Liver (tissue), 3 donors: Measurements from ENCODE around the gene METTL13.

ENCODE experiments used
- EGR1 ChIP-seq, 2 donors: IDR thresholded peaks; 2 replicates each; pipeline ENCODE4 v1.6.1; 2016 to 2018; ENCODE audit warnings: antibody characterized with exemption in 2 of 2, low read depth in 2 of 2
- SP1 ChIP-seq: IDR thresholded peaks from 2 replicates; pipeline ENCODE4 v1.6.1; 2018; ENCODE audit warnings: antibody characterized with exemption, mild to moderate bottlenecking
- TAF1 ChIP-seq: conservative IDR thresholded peaks from 2 replicates; pipeline ENCODE4 v1.6.1; 2016; ENCODE audit warnings: antibody characterized with exemption, mild to moderate bottlenecking
- TF ChIP-seq, protein P1 (sequence below): IDR thresholded peaks from 2 replicates; pipeline ENCODE4 v1.6.1; 2016; ENCODE audit warnings: antibody characterized with exemption
- TF ChIP-seq, protein P2 (sequence below): IDR thresholded peaks from 2 replicates; pipeline ENCODE4 v1.6.1; 2016; ENCODE audit warnings: antibody characterized with exemption, mild to moderate bottlenecking
- TF ChIP-seq, protein P3 (sequence below): fragments of 150-350 bp; IDR thresholded peaks from 2 replicates; pipeline ENCODE4 v1.5.1; 2017; ENCODE audit warnings: improper control_type of control experiment, low read depth, low read length; ENCODE audit not compliant: missing input control
- TF ChIP-seq, protein P4 (sequence below): IDR thresholded peaks from 2 replicates; pipeline ENCODE4 v1.6.1; 2016; ENCODE audit warnings: antibody characterized with exemption
- donor health status: healthy.
- donor health status: healthy.

DNA sequence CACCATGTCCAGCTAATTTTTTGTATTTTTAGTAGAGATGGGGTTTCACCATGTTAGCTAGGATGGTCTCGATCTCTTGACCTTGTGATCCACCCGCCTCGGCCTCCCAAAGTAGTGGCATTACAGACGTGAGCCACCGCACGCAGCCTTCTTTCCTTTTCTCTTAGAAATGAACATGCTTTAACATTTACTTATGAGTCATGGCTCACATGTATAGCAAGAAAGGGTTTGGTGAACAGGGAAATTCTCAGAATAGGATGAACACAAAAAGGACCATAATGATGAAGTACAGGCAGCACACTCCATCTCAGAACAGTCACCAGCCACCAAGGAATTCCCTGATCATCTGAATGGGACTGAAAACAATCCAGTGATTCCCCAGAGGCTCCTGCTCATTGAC, 30.2 kb upstream of the METTL13 start:
- TF ChIP-seq, protein P1, sequence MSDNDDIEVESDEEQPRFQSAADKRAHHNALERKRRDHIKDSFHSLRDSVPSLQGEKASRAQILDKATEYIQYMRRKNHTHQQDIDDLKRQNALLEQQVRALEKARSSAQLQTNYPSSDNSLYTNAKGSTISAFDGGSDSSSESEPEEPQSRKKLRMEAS, result no peak
- TF ChIP-seq, protein P2, sequence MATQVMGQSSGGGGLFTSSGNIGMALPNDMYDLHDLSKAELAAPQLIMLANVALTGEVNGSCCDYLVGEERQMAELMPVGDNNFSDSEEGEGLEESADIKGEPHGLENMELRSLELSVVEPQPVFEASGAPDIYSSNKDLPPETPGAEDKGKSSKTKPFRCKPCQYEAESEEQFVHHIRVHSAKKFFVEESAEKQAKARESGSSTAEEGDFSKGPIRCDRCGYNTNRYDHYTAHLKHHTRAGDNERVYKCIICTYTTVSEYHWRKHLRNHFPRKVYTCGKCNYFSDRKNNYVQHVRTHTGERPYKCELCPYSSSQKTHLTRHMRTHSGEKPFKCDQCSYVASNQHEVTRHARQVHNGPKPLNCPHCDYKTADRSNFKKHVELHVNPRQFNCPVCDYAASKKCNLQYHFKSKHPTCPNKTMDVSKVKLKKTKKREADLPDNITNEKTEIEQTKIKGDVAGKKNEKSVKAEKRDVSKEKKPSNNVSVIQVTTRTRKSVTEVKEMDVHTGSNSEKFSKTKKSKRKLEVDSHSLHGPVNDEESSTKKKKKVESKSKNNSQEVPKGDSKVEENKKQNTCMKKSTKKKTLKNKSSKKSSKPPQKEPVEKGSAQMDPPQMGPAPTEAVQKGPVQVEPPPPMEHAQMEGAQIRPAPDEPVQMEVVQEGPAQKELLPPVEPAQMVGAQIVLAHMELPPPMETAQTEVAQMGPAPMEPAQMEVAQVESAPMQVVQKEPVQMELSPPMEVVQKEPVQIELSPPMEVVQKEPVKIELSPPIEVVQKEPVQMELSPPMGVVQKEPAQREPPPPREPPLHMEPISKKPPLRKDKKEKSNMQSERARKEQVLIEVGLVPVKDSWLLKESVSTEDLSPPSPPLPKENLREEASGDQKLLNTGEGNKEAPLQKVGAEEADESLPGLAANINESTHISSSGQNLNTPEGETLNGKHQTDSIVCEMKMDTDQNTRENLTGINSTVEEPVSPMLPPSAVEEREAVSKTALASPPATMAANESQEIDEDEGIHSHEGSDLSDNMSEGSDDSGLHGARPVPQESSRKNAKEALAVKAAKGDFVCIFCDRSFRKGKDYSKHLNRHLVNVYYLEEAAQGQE, result no peak
- TF ChIP-seq TAF1 (no peak), SP1 (no peak), EGR1 (IDR thresholded peaks at IDR 0.05; ENCODE audit: low read depth in 2 of 2) (no peak)
- TF ChIP-seq, protein P3, sequence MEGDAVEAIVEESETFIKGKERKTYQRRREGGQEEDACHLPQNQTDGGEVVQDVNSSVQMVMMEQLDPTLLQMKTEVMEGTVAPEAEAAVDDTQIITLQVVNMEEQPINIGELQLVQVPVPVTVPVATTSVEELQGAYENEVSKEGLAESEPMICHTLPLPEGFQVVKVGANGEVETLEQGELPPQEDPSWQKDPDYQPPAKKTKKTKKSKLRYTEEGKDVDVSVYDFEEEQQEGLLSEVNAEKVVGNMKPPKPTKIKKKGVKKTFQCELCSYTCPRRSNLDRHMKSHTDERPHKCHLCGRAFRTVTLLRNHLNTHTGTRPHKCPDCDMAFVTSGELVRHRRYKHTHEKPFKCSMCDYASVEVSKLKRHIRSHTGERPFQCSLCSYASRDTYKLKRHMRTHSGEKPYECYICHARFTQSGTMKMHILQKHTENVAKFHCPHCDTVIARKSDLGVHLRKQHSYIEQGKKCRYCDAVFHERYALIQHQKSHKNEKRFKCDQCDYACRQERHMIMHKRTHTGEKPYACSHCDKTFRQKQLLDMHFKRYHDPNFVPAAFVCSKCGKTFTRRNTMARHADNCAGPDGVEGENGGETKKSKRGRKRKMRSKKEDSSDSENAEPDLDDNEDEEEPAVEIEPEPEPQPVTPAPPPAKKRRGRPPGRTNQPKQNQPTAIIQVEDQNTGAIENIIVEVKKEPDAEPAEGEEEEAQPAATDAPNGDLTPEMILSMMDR, result no peak
- TF ChIP-seq, protein P4, sequence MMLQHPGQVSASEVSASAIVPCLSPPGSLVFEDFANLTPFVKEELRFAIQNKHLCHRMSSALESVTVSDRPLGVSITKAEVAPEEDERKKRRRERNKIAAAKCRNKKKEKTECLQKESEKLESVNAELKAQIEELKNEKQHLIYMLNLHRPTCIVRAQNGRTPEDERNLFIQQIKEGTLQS, result no peak
